HCT116 (cell line): ENCODE results near the gene FNDC3B. TPM values are rescaled to one million over a fixed set of nuclear protein-coding genes. Genes with fewer than 3 reads are reported as not detected.
"Not testable (repeated sequence)": the region's sequence is repeated elsewhere in the genome, so short reads cannot be mapped to it uniquely, and the experiment has no call there.

ENCODE experiments used
- ATAC-seq: fragments of 200-7000 bp; cut with Tn5 transposase; 2 replicates; pipeline ENCODE4 v1.9.1; 2020; ENCODE audit warnings: mild to moderate bottlenecking, moderate library complexity
- BruUV-seq: library from RNA; stranded (reverse); fragments of 400-500 nt; replicated peaks from 2 replicates; lab custom pipeline; 2021; lab: Mats Ljungman, UMichigan
- CTCF ChIA-PET: fragments of 300-600 bp; sonication (Branson Sonifier 250); formaldehyde crosslinking; loops from one replicate; lab custom pipeline; 2021; ENCODE audit warnings: antibody characterized with exemption; lab: Charles Lee
- POLR2A ChIA-PET: fragments of 300-600, 350-600 bp; sonication (Branson Sonifier 250); formaldehyde crosslinking; loops from one replicate; lab custom pipeline; 2021; ENCODE audit warnings: antibody characterized with exemption; lab: Charles Lee
- RAD21 ChIA-PET, 2 experiments: fragments of 300-600 bp; sonication (Branson Sonifier 250); formaldehyde crosslinking; loops; one replicate each; lab custom pipeline; 2023; ENCODE audit warnings: low total read pairs in 2 of 2; ENCODE audit not compliant: uncharacterized antibody in 2 of 2, unreplicated experiment in 2 of 2, low non-redundant PET in 1 of 2; lab: Charles Lee
- DNase-seq: peaks from one replicate; pipeline ENCODE4 v3.0.0-alpha.2; 2010; ENCODE audit warnings: low read depth, low spot score
- H2AFZ ChIP-seq: fragments of 200-600 bp; shearing (Covaris generic), sonication (generic); 2 replicates; pipeline ENCODE4 v1.6.1; 2017; ENCODE audit warnings: low read depth, mixed run types, mixed read lengths, antibody characterized with exemption, low read length; ENCODE audit not compliant: poor library complexity, severe bottlenecking
- H3K27ac ChIP-seq: 2 replicates; pipeline ENCODE4 v1.5.1; 2012; ENCODE audit warnings: low read depth, low read length
- H3K27me3 ChIP-seq: fragments of 200-600 bp; sonication (generic); 2 replicates; pipeline ENCODE4 v1.6.1; 2016; ENCODE audit warnings: mixed run types, low read length, mixed read lengths; ENCODE audit not compliant: insufficient read depth
- H3K36me3 ChIP-seq, 2 experiments: fragments of 200-500 bp in 1 of 2; fragments of 200-600 bp in 1 of 2; sonication (Bioruptor generic) in 1 of 2; sonication (generic) in 1 of 2; 2 replicates each; pipeline versions ENCODE4 v1.5.1 to v1.6.1; 2014 to 2016; ENCODE audit warnings: low read length in 2 of 2, inconsistent platforms in 1 of 2, mixed read lengths in 1 of 2, mixed run types in 1 of 2; ENCODE audit not compliant: insufficient read depth in 2 of 2, control insufficient read depth in 1 of 2
- H3K4me1 ChIP-seq, 2 experiments: fragments of 200-600 bp in 1 of 2; sonication (generic) in 1 of 2; 2 replicates each; pipeline versions ENCODE4 v1.5.1 to v1.6.1; 2012 to 2017; ENCODE audit warnings: low read length in 2 of 2, inconsistent platforms in 1 of 2, mild to moderate bottlenecking in 1 of 2, mixed read lengths in 1 of 2, mixed run types in 1 of 2, moderate library complexity in 1 of 2; ENCODE audit not compliant: insufficient read depth in 2 of 2, control insufficient read depth in 1 of 2
- H3K4me2 ChIP-seq: fragments of 200-600 bp; sonication (generic); 2 replicates; pipeline ENCODE4 v1.6.1; 2017; ENCODE audit warnings: mixed run types, low read length, mixed read lengths
- H3K4me3 ChIP-seq, 2 experiments: fragments of 200-600 bp in 1 of 2; sonication (generic) in 1 of 2; replicated peaks in 1 of 2; 2 replicates each; pipeline ENCODE4 v1.5.1; 2011 to 2016; ENCODE audit warnings: low read length in 2 of 2, control low read depth in 1 of 2, low read depth in 1 of 2, mild to moderate bottlenecking in 1 of 2, mixed read lengths in 1 of 2, mixed run types in 1 of 2
- H3K79me2 ChIP-seq: fragments of 200-600 bp; sonication (generic); 2 replicates; pipeline ENCODE4 v1.6.1; 2017; ENCODE audit warnings: mild to moderate bottlenecking, mixed run types, low read length, moderate library complexity, mixed read lengths; ENCODE audit not compliant: insufficient read depth
- H3K9ac ChIP-seq: fragments of 200-600 bp; sonication (generic); 2 replicates; pipeline ENCODE4 v1.6.1; 2016; ENCODE audit warnings: low read length, mixed read lengths
- H3K9me2 ChIP-seq: fragments of 200-600 bp; sonication (generic), shearing (Covaris generic); 2 replicates; pipeline ENCODE4 v1.6.1; 2017; ENCODE audit warnings: mixed run types, mild to moderate bottlenecking, moderate library complexity; ENCODE audit not compliant: insufficient read depth
- H3K9me3 ChIP-seq, 2 experiments: fragments of 200-500 bp in 1 of 2; fragments of 200-600 bp in 1 of 2; sonication (Bioruptor generic) in 1 of 2; sonication (generic) in 1 of 2; 2 replicates each; pipeline ENCODE4 v1.6.1; 2014 to 2017; ENCODE audit warnings: low read length in 2 of 2, mixed read lengths in 2 of 2, inconsistent platforms in 1 of 2, low read depth in 1 of 2, mild to moderate bottlenecking in 1 of 2, mixed run types in 1 of 2, moderate library complexity in 1 of 2; ENCODE audit not compliant: control insufficient read depth in 1 of 2, insufficient read depth in 1 of 2
- H4K20me1 ChIP-seq: fragments of 200-600 bp; sonication (generic), shearing (Covaris generic); 2 replicates; pipeline ENCODE4 v1.6.1; 2017; ENCODE audit warnings: mixed run types, mild to moderate bottlenecking, moderate library complexity; ENCODE audit not compliant: insufficient read depth
- CEBPB ChIP-seq: IDR thresholded peaks from 2 replicates; pipeline ENCODE4 v1.6.1; 2012; ENCODE audit warnings: low read depth
- EGR1 ChIP-seq: IDR thresholded peaks from 2 replicates; pipeline ENCODE4 v1.6.1; 2012; ENCODE audit warnings: low read depth
- ELF1 ChIP-seq: IDR thresholded peaks from 2 replicates; pipeline ENCODE4 v1.6.1; 2012; ENCODE audit warnings: low read depth, borderline replicate concordance
- EZH2 ChIP-seq: fragments of 200-600 bp; sonication (generic); IDR thresholded peaks from 2 replicates; pipeline ENCODE4 v1.6.1; 2017; ENCODE audit warnings: antibody characterized with exemption, mixed run types
- FOSL1 ChIP-seq: IDR thresholded peaks from 2 replicates; pipeline ENCODE4 v1.6.1; 2012; ENCODE audit warnings: low read depth
- JUND ChIP-seq: IDR thresholded peaks from 2 replicates; pipeline ENCODE4 v1.6.1; 2012
- POLR2A ChIP-seq: IDR thresholded peaks from 2 replicates; pipeline ENCODE4 v1.7.0; 2011; ENCODE audit warnings: borderline replicate concordance; ENCODE audit not compliant: insufficient read depth, insufficient read length; ENCODE audit errors: extremely low read depth
- POLR2AphosphoS5 ChIP-seq: IDR thresholded peaks from 2 replicates; pipeline ENCODE4 v1.6.1; 2011; ENCODE audit warnings: mild to moderate bottlenecking, low read depth, low read length, moderate library complexity
- SIN3A ChIP-seq: IDR thresholded peaks from 2 replicates; pipeline ENCODE4 v1.6.1; 2012; ENCODE audit warnings: low read depth
- SP1 ChIP-seq: IDR thresholded peaks from 2 replicates; pipeline ENCODE4 v1.6.1; 2012; ENCODE audit warnings: low read depth
- YY1 ChIP-seq: IDR thresholded peaks from 2 replicates; pipeline ENCODE4 v1.6.1; 2011; ENCODE audit warnings: low read length, low read depth, moderate library complexity, mild to moderate bottlenecking; ENCODE audit not compliant: insufficient replicate concordance; ENCODE audit errors: extremely low read depth
- ZFX ChIP-seq: fragments of 450-650 bp; IDR thresholded peaks from 2 replicates; pipeline ENCODE4 v1.6.1; 2017
- ZNF274 ChIP-seq: fragments of 200-500 bp; sonication (Bioruptor generic); IDR thresholded peaks from 2 replicates; pipeline ENCODE4 v1.6.1; 2014; ENCODE audit warnings: mild to moderate bottlenecking, low read depth, low read length, inconsistent platforms
- intact Hi-C: fragments of 100-400 bp; cut with micrococcal nuclease; formaldehyde crosslinking; loops from 2 replicates; pipeline ENCODE4 v1.10.0; 2022
- total RNA-seq: library from RNA; stranded (reverse); gene quantifications from one replicate; pipeline ENCODE4 v1.2.1, GENCODE V29; 2021; ENCODE audit not compliant: unreplicated experiment
- TF ChIP-seq, protein P1 (sequence below): IDR thresholded peaks from 2 replicates; pipeline ENCODE4 v1.6.1; 2012
- TF ChIP-seq, protein P2 (sequence below): IDR thresholded peaks from 2 replicates; pipeline ENCODE4 v1.6.1; 2012
- TF ChIP-seq, protein P3 (sequence below): IDR thresholded peaks from 2 replicates; pipeline ENCODE4 v1.6.1; 2011; ENCODE audit warnings: mild to moderate bottlenecking, low read length, moderate library complexity; ENCODE audit not compliant: insufficient replicate concordance; ENCODE audit errors: extremely low read depth
- TF ChIP-seq, protein P4 (sequence below), 3 experiments: fragments of 200-600 bp in 1 of 3; sonication (generic) in 1 of 3; IDR thresholded peaks in 2 of 3; conservative IDR thresholded peaks in 1 of 3; 2 replicates each; pipeline ENCODE4 v1.5.1; 2012 to 2017; ENCODE audit warnings: low read depth in 2 of 3, low read length in 2 of 3, antibody characterized with exemption in 1 of 3, borderline replicate concordance in 1 of 3, control low read depth in 1 of 3, mild to moderate bottlenecking in 1 of 3, mixed read lengths in 1 of 3, mixed run types in 1 of 3, moderate library complexity in 1 of 3; ENCODE audit not compliant: insufficient read depth in 1 of 3

The FNDC3B gene
- total RNA-seq, 1 experiment from 2014 or later = 45.7 TPM

DNA sequence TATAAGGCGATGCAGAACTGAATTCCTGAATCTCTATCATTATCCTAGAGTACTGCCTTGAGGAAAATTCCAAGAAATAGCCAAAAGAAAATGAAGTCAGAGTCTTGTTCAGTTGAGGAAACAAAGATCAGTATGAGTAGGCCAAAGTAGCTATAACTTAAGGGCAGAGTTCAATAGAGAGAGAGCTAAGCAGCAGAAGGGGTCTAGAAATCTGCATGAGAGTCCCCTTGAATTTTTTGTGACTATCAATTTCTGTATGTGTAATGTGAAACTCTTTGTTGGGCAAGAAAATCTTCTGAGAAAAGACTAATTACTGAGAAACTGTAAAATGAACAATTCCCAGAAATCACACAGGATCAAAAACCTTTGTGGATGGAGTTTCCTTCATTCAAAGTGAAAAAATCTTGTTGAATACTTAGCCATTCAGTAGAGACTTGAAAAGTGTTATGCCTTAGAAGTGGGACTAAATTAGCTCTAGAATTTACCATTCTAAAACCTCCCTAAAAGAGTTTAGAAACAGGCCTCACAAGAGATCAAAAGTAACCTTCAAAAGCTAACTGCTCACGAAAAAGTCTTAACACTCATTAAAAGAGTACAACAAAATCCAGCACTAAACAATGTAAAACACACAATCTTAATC, 43.1 kb upstream of the FNDC3B start:
- no peaks in the 10 kb centered on the region for H3K27me3 ChIP-seq
- H3K4me3 ChIP-seq = no peak overlapping the region
- intact Hi-C loops = no loop called here
- no peaks in the 10 kb centered on the region for H3K9me3 ChIP-seq
- ChIA-PET RAD21 (no interaction called here), POLR2A (no interaction called here), CTCF (no interaction called here)
- no TSS peak for BruUV-seq
- no peak overlapping the region for H2AFZ ChIP-seq
- H3K9ac ChIP-seq = no peak overlapping the region
- H4K20me1 ChIP-seq = no peaks in the 10 kb centered on the region
- no peak for ATAC-seq
- H3K36me3 ChIP-seq = no peaks in the 10 kb centered on the region
- no peak overlapping the region for H3K27ac ChIP-seq
- H3K9me2 ChIP-seq = no peaks in the 10 kb centered on the region
- no peak for TF ChIP-seq ZFX
- TF ChIP-seq YY1 = no peak
- TF ChIP-seq, protein P1, sequence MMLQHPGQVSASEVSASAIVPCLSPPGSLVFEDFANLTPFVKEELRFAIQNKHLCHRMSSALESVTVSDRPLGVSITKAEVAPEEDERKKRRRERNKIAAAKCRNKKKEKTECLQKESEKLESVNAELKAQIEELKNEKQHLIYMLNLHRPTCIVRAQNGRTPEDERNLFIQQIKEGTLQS = no peak
- no peak for TF ChIP-seq EZH2
- no peak for TF ChIP-seq ZNF274
- TF ChIP-seq, protein P2, sequence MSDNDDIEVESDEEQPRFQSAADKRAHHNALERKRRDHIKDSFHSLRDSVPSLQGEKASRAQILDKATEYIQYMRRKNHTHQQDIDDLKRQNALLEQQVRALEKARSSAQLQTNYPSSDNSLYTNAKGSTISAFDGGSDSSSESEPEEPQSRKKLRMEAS = no peak
- TF ChIP-seq, protein P3, sequence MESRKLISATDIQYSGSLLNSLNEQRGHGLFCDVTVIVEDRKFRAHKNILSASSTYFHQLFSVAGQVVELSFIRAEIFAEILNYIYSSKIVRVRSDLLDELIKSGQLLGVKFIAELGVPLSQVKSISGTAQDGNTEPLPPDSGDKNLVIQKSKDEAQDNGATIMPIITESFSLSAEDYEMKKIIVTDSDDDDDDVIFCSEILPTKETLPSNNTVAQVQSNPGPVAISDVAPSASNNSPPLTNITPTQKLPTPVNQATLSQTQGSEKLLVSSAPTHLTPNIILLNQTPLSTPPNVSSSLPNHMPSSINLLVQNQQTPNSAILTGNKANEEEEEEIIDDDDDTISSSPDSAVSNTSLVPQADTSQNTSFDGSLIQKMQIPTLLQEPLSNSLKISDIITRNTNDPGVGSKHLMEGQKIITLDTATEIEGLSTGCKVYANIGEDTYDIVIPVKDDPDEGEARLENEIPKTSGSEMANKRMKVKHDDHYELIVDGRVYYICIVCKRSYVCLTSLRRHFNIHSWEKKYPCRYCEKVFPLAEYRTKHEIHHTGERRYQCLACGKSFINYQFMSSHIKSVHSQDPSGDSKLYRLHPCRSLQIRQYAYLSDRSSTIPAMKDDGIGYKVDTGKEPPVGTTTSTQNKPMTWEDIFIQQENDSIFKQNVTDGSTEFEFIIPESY = no peak
- TF ChIP-seq SP1 = no peak
- TF ChIP-seq CEBPB = no peak
- TF ChIP-seq ELF1 = no peak
- no peak for TF ChIP-seq FOSL1
- no peak for TF ChIP-seq EGR1
- no peak for TF ChIP-seq POLR2AphosphoS5
- TF ChIP-seq, protein P4, sequence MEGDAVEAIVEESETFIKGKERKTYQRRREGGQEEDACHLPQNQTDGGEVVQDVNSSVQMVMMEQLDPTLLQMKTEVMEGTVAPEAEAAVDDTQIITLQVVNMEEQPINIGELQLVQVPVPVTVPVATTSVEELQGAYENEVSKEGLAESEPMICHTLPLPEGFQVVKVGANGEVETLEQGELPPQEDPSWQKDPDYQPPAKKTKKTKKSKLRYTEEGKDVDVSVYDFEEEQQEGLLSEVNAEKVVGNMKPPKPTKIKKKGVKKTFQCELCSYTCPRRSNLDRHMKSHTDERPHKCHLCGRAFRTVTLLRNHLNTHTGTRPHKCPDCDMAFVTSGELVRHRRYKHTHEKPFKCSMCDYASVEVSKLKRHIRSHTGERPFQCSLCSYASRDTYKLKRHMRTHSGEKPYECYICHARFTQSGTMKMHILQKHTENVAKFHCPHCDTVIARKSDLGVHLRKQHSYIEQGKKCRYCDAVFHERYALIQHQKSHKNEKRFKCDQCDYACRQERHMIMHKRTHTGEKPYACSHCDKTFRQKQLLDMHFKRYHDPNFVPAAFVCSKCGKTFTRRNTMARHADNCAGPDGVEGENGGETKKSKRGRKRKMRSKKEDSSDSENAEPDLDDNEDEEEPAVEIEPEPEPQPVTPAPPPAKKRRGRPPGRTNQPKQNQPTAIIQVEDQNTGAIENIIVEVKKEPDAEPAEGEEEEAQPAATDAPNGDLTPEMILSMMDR (IDR thresholded peaks at IDR 0.05 in 2 of 3, conservative IDR thresholded peaks at IDR 0.05 in 1 of 3; ENCODE audit: borderline replicate concordance in 1 of 3, insufficient read depth in 1 of 3, low read depth in 2 of 3, low read length in 2 of 3) = no peak
- TF ChIP-seq POLR2A = no peak
- no peak for TF ChIP-seq SIN3A
- TF ChIP-seq JUND = no peak
- DNase-seq = no peak
- H3K4me2 ChIP-seq = no peak overlapping the region
- no peaks in the 10 kb centered on the region for H3K79me2 ChIP-seq
- no peaks in the 10 kb centered on the region for H3K4me1 ChIP-seq

DNA sequence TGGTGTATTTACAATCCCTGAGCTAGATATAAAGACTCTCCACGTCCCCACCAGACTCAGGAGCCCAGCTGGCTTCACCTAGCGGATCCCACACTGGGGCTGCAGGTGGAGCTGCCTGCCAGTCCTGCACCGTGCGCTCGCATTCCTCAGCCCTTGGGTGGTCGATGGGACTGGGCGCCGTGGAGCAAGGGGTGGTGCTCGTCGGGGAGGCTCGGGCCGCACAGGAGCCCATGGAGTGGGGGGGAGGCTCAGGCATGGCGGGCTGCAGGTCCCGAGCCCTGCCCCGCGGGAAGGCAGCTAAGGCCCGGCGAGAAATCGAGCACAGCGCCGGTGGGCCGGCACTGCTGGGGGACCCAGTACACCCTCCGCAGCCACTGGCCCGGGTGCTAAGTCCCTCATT, 40.6 kb upstream of the FNDC3B start:
- intact Hi-C loops, DNase-seq, H3K4me3 ChIP-seq, H3K27ac ChIP-seq, CTCF ChIA-PET, H3K9me2 ChIP-seq, H3K79me2 ChIP-seq, H4K20me1 ChIP-seq, BruUV-seq, RAD21 ChIA-PET, H2AFZ ChIP-seq, H3K27me3 ChIP-seq, H3K4me2 ChIP-seq, H3K9ac ChIP-seq, ATAC-seq, POLR2A ChIA-PET, H3K9me3 ChIP-seq, H3K36me3 ChIP-seq, H3K4me1 ChIP-seq: not testable (repeated sequence)
